OCI-LY3 (cell line): ENCODE results near the gene ACACB.
"Not testable (repeated sequence)": the region's sequence is repeated elsewhere in the genome, so short reads cannot be mapped to it uniquely, and the experiment has no call there.

ENCODE experiments used
- H2AFZ ChIP-seq: fragments of 200-600, 300-600 bp; shearing (Covaris generic); 2 replicates; pipeline ENCODE4 v1.6.0; 2014; ENCODE audit warnings: antibody characterized with exemption, low read depth, low read length
- H3K27ac ChIP-seq: fragments of 200-600, 300-600 bp; sonication (generic); 2 replicates; pipeline ENCODE4 v1.5.1; 2014; ENCODE audit warnings: mild to moderate bottlenecking, low read length, moderate library complexity, mixed read lengths
- H3K27me3 ChIP-seq: fragments of 200-600, 300-600 bp; sonication (generic); 2 replicates; pipeline ENCODE4 v1.6.1; 2014; ENCODE audit warnings: low read depth, low read length, mixed read lengths
- H3K36me3 ChIP-seq: fragments of 200-600, 300-600 bp; sonication (generic); replicated peaks from 2 replicates; pipeline ENCODE3; 2014; ENCODE audit warnings: low read depth, low read length, mixed read lengths
- H3K4me1 ChIP-seq: fragments of 300-600, 200-600 bp; sonication (generic); 2 replicates; pipeline ENCODE4 v1.6.1; 2014; ENCODE audit warnings: low read length, mixed read lengths
- H3K4me2 ChIP-seq: fragments of 200-600, 300-600 bp; sonication (generic); 2 replicates; pipeline ENCODE4 v1.6.1; 2014; ENCODE audit warnings: low read length, mixed read lengths
- H3K4me3 ChIP-seq: fragments of 300-600, 200-600 bp; sonication (generic); 2 replicates; pipeline ENCODE4 v1.5.1; 2014; ENCODE audit warnings: antibody characterized with exemption, mild to moderate bottlenecking, low read length, moderate library complexity
- H3K79me2 ChIP-seq: fragments of 300-600, 200-600 bp; shearing (Covaris generic); 2 replicates; pipeline ENCODE4 v1.6.1; 2014; ENCODE audit warnings: mild to moderate bottlenecking, low read length, mixed read lengths
- H3K9ac ChIP-seq: fragments of 300-600, 200-600 bp; shearing (Covaris generic); 2 replicates; pipeline ENCODE4 v1.6.0; 2014; ENCODE audit warnings: mild to moderate bottlenecking, low read length, moderate library complexity
- H3K9me3 ChIP-seq: fragments of 200-600, 300-600 bp; shearing (Covaris generic); 2 replicates; pipeline ENCODE4 v1.6.1; 2014; ENCODE audit warnings: low read length, mixed read lengths; ENCODE audit not compliant: insufficient read depth
- H4K20me1 ChIP-seq: fragments of 200-600, 300-600 bp; sonication (generic); 2 replicates; pipeline ENCODE4 v1.6.1; 2016; ENCODE audit warnings: low read length, mixed read lengths; ENCODE audit not compliant: insufficient read depth
- CTCF ChIP-seq: fragments of 200-600, 300-600 bp; sonication (generic); IDR thresholded peaks from 2 replicates; pipeline ENCODE4 v1.5.1; 2014; ENCODE audit warnings: antibody characterized with exemption, low read length, low read depth
- EZH2phosphoT487 ChIP-seq: fragments of 200-600 bp; shearing (Covaris generic); IDR thresholded peaks from 2 replicates; pipeline ENCODE4 v1.6.1; 2018; ENCODE audit warnings: antibody characterized with exemption, mixed run types, low read depth

The ACACB gene

GRCh38 chr12:109140560-109140959, 24.2 kb downstream of the ACACB start:
- no peaks in the 10 kb centered on the region for H4K20me1 ChIP-seq
- no peaks in the 10 kb centered on the region for H3K36me3 ChIP-seq
- H3K4me2 ChIP-seq: no peak overlapping the region
- H3K27me3 ChIP-seq: peaks cover 8% of the 10 kb centered on the region; the same call in 1 of the 2 replicates
- no peaks in the 10 kb centered on the region for H3K4me1 ChIP-seq
- TF ChIP-seq EZH2phosphoT487: no peak
- TF ChIP-seq CTCF: no peak
- H3K4me3 ChIP-seq: no peak overlapping the region
- H3K9me3 ChIP-seq: no peaks in the 10 kb centered on the region
- H3K9ac ChIP-seq: no peak overlapping the region
- H3K27ac ChIP-seq: no peak overlapping the region
- H2AFZ ChIP-seq: no peak overlapping the region
- no peaks in the 10 kb centered on the region for H3K79me2 ChIP-seq

- no peaks in the 10 kb centered on the region for H3K9me3 ChIP-seq
- no peak overlapping the region for H3K9ac ChIP-seq
- H3K4me3 ChIP-seq: no peak overlapping the region
- no peaks in the 10 kb centered on the region for H4K20me1 ChIP-seq
- H3K27ac ChIP-seq: no peak overlapping the region
- H3K79me2 ChIP-seq: no peaks in the 10 kb centered on the region
- no peak overlapping the region for H2AFZ ChIP-seq
- no peaks in the 10 kb centered on the region for H3K27me3 ChIP-seq
- no peak overlapping the region for H3K4me2 ChIP-seq
- no peaks in the 10 kb centered on the region for H3K36me3 ChIP-seq
- no peaks in the 10 kb centered on the region for H3K4me1 ChIP-seq
- TF ChIP-seq EZH2phosphoT487 (no peak), CTCF (no peak)
Measured at GRCh38 chr12:109144224-109144623, 27.8 kb downstream of the ACACB start.

GRCh38 chr12:109147126-109147525, 30.7 kb downstream of the ACACB start:
- H2AFZ ChIP-seq, H3K79me2 ChIP-seq, H3K4me2 ChIP-seq, H4K20me1 ChIP-seq, H3K27ac ChIP-seq, H3K4me1 ChIP-seq, H3K36me3 ChIP-seq, H3K4me3 ChIP-seq, H3K9me3 ChIP-seq, H3K9ac ChIP-seq: not testable (repeated sequence)
- H3K27me3 ChIP-seq: peaks cover 19% of the 10 kb centered on the region

- Histone ChIP-seq H2AFZ (no peak overlapping the region), H3K4me3 (no peak overlapping the region), H3K9ac (no peak overlapping the region), H4K20me1 (no peaks in the 10 kb centered on the region), H3K9me3 (no peaks in the 10 kb centered on the region), H3K4me2 (no peak overlapping the region), H3K79me2 (no peaks in the 10 kb centered on the region), H3K27me3 (peaks cover 21% of the 10 kb centered on the region), H3K36me3 (no peaks in the 10 kb centered on the region), H3K27ac (no peak overlapping the region), H3K4me1 (no peaks in the 10 kb centered on the region)
- TF ChIP-seq CTCF (no peak), EZH2phosphoT487 (no peak)
Measured at GRCh38 chr12:109147954-109148353, 31.6 kb downstream of the ACACB start.

- Histone ChIP-seq H3K27me3 (peaks cover 21% of the 10 kb centered on the region), H3K9ac (no peak overlapping the region), H3K27ac (no peak overlapping the region), H2AFZ (no peak overlapping the region), H4K20me1 (no peaks in the 10 kb centered on the region), H3K36me3 (no peaks in the 10 kb centered on the region), H3K4me3 (no peak overlapping the region), H3K4me1 (peaks cover 1% of the 10 kb centered on the region; the same call in 1 of the 2 replicates), H3K4me2 (no peak overlapping the region), H3K79me2 (no peaks in the 10 kb centered on the region), H3K9me3 (no peaks in the 10 kb centered on the region)
- TF ChIP-seq EZH2phosphoT487: no peak
- TF ChIP-seq CTCF: no peak
Measured at GRCh38 chr12:109150124-109150640, 33.8 kb downstream of the ACACB start.
